NCI-H146 (cell line): ENCODE measurements around the gene UBE2C.
"Not testable (repeated sequence)": the region's sequence is repeated elsewhere in the genome, so short reads cannot be mapped to it uniquely, and the experiment has no call there.

Experiments used
- DNase-seq: peaks from one replicate; lab custom pipeline; 2025; lab: John Stamatoyannopoulos, UW

Gene UBE2C

GRCh38 chr20:45812157-45813005 lies at the start of gene UBE2C:
Gene UBE2C, plus strand, starts transcription at chr20:45812644. Its CDS starts 52 bp downstream, at chr20:45812696.
- DNase-seq: peak; percentile 99

GRCh38 chr20:45764618-45765282 lies 47.7 kb upstream of the UBE2C start:
- DNase-seq: not testable (repeated sequence)

GRCh38 chr20:45765307-45765875 lies 47.1 kb upstream of the UBE2C start:
- DNase-seq: no peak

GRCh38 chr20:45765980-45766379 lies 46.5 kb upstream of the UBE2C start:
- no peak for DNase-seq

- no peak for DNase-seq
Measured at GRCh38 chr20:45768479-45768878, 44.0 kb upstream of the UBE2C start.

GRCh38 chr20:45771182-45771759 lies 41.2 kb upstream of the UBE2C start:
- DNase-seq: peak; percentile 74

GRCh38 chr20:45772693-45773092 lies 39.8 kb upstream of the UBE2C start:
- no peak for DNase-seq

GRCh38 chr20:45774945-45775344 lies 37.5 kb upstream of the UBE2C start:
- DNase-seq: peak; percentile 36

- DNase-seq: no peak
Measured at GRCh38 chr20:45775411-45775810, 37.0 kb upstream of the UBE2C start.

GRCh38 chr20:45776931-45777330 lies 35.5 kb upstream of the UBE2C start:
- no peak for DNase-seq

- no peak for DNase-seq
Measured at GRCh38 chr20:45779011-45779915, 33.2 kb upstream of the UBE2C start.

- no peak for DNase-seq
Measured at GRCh38 chr20:45780159-45780558, 32.3 kb upstream of the UBE2C start.

- DNase-seq: no peak
Measured at GRCh38 chr20:45781391-45781931, 31.0 kb upstream of the UBE2C start.

GRCh38 chr20:45782890-45783289 lies 29.6 kb upstream of the UBE2C start:
- no peak for DNase-seq

- no peak for DNase-seq
Measured at GRCh38 chr20:45783656-45784294, 28.7 kb upstream of the UBE2C start.

GRCh38 chr20:45788351-45788750 lies 24.1 kb upstream of the UBE2C start:
- no peak for DNase-seq

- DNase-seq: peak; percentile 46
Measured at GRCh38 chr20:45792317-45793118, 19.9 kb upstream of the UBE2C start.

- no peak for DNase-seq
Measured at GRCh38 chr20:45796337-45797065, 15.9 kb upstream of the UBE2C start.

- not testable (repeated sequence) for DNase-seq
Measured at GRCh38 chr20:45797510-45797909, 14.9 kb upstream of the UBE2C start.
